SK-N-SH treated with all-trans-retinoic acid at 6 μM for 48 hours (cell line): ENCODE results near the gene LRRC14B.
"Not testable (repeated sequence)": the region's sequence is repeated elsewhere in the genome, so short reads cannot be mapped to it uniquely, and the experiment has no call there.

Experiments
- ARNTL ChIP-seq: fragments of 450-650 bp; formaldehyde crosslinking; IDR thresholded peaks from 2 replicates; pipeline ENCODE4 v1.5.0; 2020; ENCODE audit warnings: low read depth, mild to moderate bottlenecking, moderate library complexity, borderline replicate concordance
- BACH2 ChIP-seq: fragments of 250-450 bp; sonication (Bioruptor Pico); IDR thresholded peaks from 2 replicates; pipeline ENCODE4 v1.9.0; 2021; ENCODE audit warnings: mild to moderate bottlenecking, borderline replicate concordance
- GLIS3 ChIP-seq: fragments of 250-450 bp; sonication (Bioruptor Pico); IDR thresholded peaks from 2 replicates; pipeline ENCODE4 v1.5.0; 2020; ENCODE audit warnings: mild to moderate bottlenecking, moderate library complexity
- PPARA ChIP-seq: fragments of 250-450 bp; sonication (Bioruptor Pico); IDR thresholded peaks from 2 replicates; pipeline ENCODE4 v1.5.0; 2020; ENCODE audit warnings: mild to moderate bottlenecking, borderline replicate concordance
- ZFP3 ChIP-seq: fragments of 250-450 bp; sonication (Bioruptor Pico); IDR thresholded peaks from 2 replicates; pipeline ENCODE4 v1.5.0; 2020; ENCODE audit warnings: mild to moderate bottlenecking, moderate library complexity
- ZNF565 ChIP-seq: fragments of 450-650 bp; formaldehyde crosslinking; conservative IDR thresholded peaks from 2 replicates; pipeline ENCODE4 v1.5.0; 2020; ENCODE audit warnings: low read depth, mild to moderate bottlenecking, moderate library complexity
- TF ChIP-seq, protein P1 (sequence below): fragments of 250-450 bp; sonication (Bioruptor Pico); IDR thresholded peaks from 2 replicates; pipeline ENCODE4 v1.5.1; 2020; ENCODE audit warnings: low read depth, mild to moderate bottlenecking, moderate library complexity
- TF ChIP-seq, protein P2 (sequence below): fragments of 250-450 bp; sonication (Bioruptor Pico); IDR thresholded peaks from 2 replicates; pipeline ENCODE4 v1.8.0; 2020; ENCODE audit warnings: mild to moderate bottlenecking, moderate library complexity, borderline replicate concordance

DNA sequence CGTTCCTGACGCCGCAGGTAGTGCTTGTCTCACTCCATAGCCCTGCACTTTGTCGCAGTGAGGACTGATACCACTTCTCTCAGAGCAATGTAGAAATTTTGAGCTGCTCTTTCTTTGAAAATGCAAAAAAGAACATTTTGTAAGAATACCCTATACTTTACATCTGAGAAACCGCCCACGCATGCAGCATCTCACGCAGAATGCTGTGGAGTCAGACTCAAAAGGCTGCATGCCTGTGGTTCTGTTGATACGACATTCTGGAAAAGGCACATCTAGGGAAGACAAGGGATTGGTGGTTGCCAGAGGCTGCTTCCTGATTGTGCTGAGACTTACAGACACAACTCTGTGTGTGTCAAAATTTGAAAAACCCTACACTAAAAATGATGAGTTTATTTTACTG, 46.6 kb downstream of the LRRC14B start:
- TF ChIP-seq ARNTL; GLIS3 (CRISPR knock-in tag); BACH2 (CRISPR knock-in tag); ZNF565 (CRISPR knock-in tag); PPARA (CRISPR knock-in tag); ZFP3 (CRISPR knock-in tag): not testable (repeated sequence)
- TF ChIP-seq, protein P1, sequence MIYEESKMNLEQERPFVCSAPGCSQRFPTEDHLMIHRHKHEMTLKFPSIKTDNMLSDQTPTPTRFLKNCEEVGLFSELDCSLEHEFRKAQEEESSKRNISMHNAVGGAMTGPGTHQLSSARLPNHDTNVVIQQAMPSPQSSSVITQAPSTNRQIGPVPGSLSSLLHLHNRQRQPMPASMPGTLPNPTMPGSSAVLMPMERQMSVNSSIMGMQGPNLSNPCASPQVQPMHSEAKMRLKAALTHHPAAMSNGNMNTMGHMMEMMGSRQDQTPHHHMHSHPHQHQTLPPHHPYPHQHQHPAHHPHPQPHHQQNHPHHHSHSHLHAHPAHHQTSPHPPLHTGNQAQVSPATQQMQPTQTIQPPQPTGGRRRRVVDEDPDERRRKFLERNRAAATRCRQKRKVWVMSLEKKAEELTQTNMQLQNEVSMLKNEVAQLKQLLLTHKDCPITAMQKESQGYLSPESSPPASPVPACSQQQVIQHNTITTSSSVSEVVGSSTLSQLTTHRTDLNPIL (CRISPR knock-in tag): not testable (repeated sequence)
- TF ChIP-seq, protein P2, sequence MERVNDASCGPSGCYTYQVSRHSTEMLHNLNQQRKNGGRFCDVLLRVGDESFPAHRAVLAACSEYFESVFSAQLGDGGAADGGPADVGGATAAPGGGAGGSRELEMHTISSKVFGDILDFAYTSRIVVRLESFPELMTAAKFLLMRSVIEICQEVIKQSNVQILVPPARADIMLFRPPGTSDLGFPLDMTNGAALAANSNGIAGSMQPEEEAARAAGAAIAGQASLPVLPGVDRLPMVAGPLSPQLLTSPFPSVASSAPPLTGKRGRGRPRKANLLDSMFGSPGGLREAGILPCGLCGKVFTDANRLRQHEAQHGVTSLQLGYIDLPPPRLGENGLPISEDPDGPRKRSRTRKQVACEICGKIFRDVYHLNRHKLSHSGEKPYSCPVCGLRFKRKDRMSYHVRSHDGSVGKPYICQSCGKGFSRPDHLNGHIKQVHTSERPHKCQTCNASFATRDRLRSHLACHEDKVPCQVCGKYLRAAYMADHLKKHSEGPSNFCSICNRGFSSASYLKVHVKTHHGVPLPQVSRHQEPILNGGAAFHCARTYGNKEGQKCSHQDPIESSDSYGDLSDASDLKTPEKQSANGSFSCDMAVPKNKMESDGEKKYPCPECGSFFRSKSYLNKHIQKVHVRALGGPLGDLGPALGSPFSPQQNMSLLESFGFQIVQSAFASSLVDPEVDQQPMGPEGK (CRISPR knock-in tag): not testable (repeated sequence)
